ENCODE data around the gene N4BP2L2. TPM values are rescaled to one million over a fixed set of nuclear protein-coding genes. Genes with fewer than 3 reads are reported as not detected.
A peak's percentile ranks its signal among the peaks of the same experiment; 100 is the strongest.

The N4BP2L2 gene
- total and polyA plus RNA-seq, 2 of the 13 experiments (the other 11 are each of a cell fraction or from before 2014, with no cell fraction given): 58.9 to 81.2 TPM

GRCh38 chr13:32446220-32446619 lies 92.4 kb downstream of the N4BP2L2 start (continued):
- TF ChIP-seq, protein P1, sequence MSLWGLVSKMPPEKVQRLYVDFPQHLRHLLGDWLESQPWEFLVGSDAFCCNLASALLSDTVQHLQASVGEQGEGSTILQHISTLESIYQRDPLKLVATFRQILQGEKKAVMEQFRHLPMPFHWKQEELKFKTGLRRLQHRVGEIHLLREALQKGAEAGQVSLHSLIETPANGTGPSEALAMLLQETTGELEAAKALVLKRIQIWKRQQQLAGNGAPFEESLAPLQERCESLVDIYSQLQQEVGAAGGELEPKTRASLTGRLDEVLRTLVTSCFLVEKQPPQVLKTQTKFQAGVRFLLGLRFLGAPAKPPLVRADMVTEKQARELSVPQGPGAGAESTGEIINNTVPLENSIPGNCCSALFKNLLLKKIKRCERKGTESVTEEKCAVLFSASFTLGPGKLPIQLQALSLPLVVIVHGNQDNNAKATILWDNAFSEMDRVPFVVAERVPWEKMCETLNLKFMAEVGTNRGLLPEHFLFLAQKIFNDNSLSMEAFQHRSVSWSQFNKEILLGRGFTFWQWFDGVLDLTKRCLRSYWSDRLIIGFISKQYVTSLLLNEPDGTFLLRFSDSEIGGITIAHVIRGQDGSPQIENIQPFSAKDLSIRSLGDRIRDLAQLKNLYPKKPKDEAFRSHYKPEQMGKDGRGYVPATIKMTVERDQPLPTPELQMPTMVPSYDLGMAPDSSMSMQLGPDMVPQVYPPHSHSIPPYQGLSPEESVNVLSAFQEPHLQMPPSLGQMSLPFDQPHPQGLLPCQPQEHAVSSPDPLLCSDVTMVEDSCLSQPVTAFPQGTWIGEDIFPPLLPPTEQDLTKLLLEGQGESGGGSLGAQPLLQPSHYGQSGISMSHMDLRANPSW (CRISPR knock-in tag; IDR thresholded peaks at IDR 0.05; ENCODE audit: borderline replicate concordance): no peak
- TF ChIP-seq ZNF335 (CRISPR knock-in tag; IDR thresholded peaks at IDR 0.05): no peak
- no peak for TF ChIP-seq ZNF775 (CRISPR knock-in tag; IDR thresholded peaks at IDR 0.05; ENCODE audit: borderline replicate concordance)
- TF ChIP-seq, protein P2, sequence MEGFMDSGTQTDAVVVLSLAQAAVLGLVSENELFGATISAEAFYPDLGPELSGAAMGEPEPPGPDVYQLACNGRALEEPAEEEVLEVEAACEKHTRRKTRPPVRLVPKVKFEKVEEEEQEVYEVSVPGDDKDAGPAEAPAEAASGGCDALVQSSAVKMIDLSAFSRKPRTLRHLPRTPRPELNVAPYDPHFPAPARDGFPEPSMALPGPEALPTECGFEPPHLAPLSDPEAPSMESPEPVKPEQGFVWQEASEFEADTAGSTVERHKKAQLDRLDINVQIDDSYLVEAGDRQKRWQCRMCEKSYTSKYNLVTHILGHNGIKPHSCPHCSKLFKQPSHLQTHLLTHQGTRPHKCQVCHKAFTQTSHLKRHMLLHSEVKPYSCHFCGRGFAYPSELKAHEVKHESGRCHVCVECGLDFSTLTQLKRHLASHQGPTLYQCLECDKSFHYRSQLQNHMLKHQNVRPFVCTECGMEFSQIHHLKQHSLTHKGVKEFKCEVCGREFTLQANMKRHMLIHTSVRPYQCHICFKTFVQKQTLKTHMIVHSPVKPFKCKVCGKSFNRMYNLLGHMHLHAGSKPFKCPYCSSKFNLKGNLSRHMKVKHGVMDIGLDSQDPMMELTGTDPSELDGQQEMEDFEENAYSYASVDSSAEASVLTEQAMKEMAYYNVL (CRISPR knock-in tag; IDR thresholded peaks at IDR 0.05; ENCODE audit: borderline replicate concordance): no peak
- TF ChIP-seq RELA (CRISPR knock-in tag; IDR thresholded peaks at IDR 0.05): no peak
- no peak for TF ChIP-seq ZNF788 (CRISPR knock-in tag; IDR thresholded peaks at IDR 0.05; ENCODE audit: borderline replicate concordance)
- no peak for TF ChIP-seq SRF (IDR thresholded peaks at IDR 0.05; ENCODE audit: low read depth, low read length)
- TF ChIP-seq SALL2 (CRISPR knock-in tag; IDR thresholded peaks at IDR 0.05): no peak
- no peak for TF ChIP-seq ZNF142 (CRISPR knock-in tag; IDR thresholded peaks at IDR 0.05)
- no peak for TF ChIP-seq DR1 (CRISPR knock-in tag; IDR thresholded peaks at IDR 0.05)
- TF ChIP-seq, protein P3, sequence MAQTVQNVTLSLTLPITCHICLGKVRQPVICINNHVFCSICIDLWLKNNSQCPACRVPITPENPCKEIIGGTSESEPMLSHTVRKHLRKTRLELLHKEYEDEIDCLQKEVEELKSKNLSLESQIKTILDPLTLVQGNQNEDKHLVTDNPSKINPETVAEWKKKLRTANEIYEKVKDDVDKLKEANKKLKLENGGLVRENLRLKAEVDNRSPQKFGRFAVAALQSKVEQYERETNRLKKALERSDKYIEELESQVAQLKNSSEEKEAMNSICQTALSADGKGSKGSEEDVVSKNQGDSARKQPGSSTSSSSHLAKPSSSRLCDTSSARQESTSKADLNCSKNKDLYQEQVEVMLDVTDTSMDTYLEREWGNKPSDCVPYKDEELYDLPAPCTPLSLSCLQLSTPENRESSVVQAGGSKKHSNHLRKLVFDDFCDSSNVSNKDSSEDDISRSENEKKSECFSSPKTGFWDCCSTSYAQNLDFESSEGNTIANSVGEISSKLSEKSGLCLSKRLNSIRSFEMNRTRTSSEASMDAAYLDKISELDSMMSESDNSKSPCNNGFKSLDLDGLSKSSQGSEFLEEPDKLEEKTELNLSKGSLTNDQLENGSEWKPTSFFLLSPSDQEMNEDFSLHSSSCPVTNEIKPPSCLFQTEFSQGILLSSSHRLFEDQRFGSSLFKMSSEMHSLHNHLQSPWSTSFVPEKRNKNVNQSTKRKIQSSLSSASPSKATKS (CRISPR knock-in tag; IDR thresholded peaks at IDR 0.05): no peak
- no peak for TF ChIP-seq ZNF549 (CRISPR knock-in tag; IDR thresholded peaks at IDR 0.05)
- no peak for TF ChIP-seq FOXC1 (CRISPR knock-in tag; IDR thresholded peaks at IDR 0.05; ENCODE audit: borderline replicate concordance)
- no peak for TF ChIP-seq ZNF432 (CRISPR knock-in tag; IDR thresholded peaks at IDR 0.05; ENCODE audit: borderline replicate concordance)
- no peak for TF ChIP-seq ZFP36 (IDR thresholded peaks at IDR 0.05; ENCODE audit: borderline replicate concordance, low read depth, low read length, partially characterized antibody)
- no peak for TF ChIP-seq U2AF1 (optimal IDR thresholded peaks at IDR 0.05; ENCODE audit: low read depth, low read length)
- TF ChIP-seq ZNF382 (CRISPR knock-in tag; IDR thresholded peaks at IDR 0.05; ENCODE audit: borderline replicate concordance): no peak
- no peak for TF ChIP-seq NR2F6 (IDR thresholded peaks at IDR 0.05)
- TF ChIP-seq NR2F6 (CRISPR knock-in tag; IDR thresholded peaks at IDR 0.05): peak; percentile 54; the same call in 1 of the 2 replicates
